Stimulated activated CD4-positive, alpha-beta T cell treated with anti-CD3 and anti-CD28 coated beads, Interleukin-12 subunit alpha, Interleukin-12 subunit beta, amount 100 ng/mL, for 48 hours (primary cell): ENCODE data around the gene BAD.

Source experiments
- DNase-seq, 3 donors: peaks; one replicate each; pipeline ENCODE4 v3.0.0-alpha.2; 2020; ENCODE audit warnings: low read depth in 2 of 3, low spot score in 1 of 3

Gene BAD

DNA sequence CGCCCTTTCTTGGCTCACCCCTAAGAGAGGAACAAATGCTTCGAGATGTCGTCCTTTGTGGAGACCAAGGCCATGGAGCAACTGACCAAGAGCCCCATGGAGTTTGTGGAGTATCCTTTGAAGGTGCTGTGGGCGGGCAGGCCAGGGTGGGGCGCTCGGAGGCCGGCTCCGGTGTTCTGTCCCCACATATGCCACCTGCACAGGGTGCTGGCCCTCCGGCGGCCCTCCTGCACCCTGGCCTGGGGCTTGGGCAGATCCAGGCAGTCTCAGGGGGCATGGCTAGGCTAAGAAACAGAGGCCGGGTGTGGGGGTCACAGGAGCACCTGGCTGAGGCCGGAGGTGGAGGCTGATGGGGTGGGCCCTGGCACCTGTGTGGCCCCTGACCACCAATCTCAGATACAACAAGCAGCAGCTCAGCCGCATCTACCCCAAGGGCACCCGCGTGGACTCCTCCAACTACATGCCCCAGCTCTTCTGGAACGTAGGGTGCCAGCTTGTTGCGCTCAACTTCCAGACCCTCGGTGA lies 22.8 kb downstream of the BAD start:
- no peak for DNase-seq

DNA sequence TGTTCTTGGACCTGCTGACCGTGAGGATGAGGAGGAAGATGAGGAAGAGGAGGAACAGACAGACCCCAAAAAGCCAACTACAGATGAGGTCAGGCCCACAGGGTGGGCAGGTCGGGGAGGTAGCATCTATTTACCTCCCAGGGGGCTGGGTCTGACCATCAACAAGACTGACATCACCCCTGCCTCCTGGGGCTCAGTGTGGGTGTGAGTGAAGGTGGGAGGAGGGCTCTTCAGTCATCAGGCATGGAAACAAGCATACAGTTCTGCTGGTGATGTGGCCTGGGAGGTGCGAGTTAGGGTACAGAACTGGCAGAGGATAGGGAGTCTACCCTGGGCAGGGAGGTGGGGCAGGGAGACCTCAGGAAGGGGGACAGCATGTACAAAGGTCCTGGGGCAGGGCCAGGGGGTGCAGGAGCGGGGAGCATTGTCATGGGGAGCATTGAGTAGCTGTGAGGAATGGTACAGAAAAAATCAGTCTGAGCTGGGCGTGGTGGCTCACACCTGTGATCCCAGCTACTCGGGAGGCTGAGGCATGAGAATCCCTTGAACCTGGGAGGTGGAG lies 24.2 kb downstream of the BAD start:
- no peak for DNase-seq

DNA sequence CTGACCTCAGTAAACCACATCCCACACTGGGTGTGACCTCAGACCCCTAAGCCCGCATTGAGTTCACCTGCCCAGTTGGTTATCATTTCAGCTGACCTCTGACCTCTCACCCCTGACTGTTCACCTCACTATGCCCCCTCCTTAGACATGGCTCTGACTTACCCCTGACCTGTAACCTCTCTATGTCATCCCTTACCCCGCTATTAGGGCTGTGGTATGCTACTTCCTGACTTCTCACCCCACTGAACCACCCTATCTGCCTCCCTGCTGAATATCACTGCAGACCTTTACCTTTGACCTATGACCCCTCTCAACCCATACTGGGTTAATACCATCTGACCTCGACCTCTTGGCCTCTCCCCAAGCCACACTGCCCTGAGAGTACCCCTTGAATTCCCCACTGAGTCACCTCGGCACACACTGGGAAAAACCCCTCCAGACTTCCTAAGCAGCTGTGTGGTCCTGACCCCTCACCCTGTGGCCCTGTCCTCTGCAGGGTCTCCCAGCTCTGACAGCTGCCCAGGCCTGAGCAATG lies 24.9 kb downstream of the BAD start:
- no peak for DNase-seq

DNA sequence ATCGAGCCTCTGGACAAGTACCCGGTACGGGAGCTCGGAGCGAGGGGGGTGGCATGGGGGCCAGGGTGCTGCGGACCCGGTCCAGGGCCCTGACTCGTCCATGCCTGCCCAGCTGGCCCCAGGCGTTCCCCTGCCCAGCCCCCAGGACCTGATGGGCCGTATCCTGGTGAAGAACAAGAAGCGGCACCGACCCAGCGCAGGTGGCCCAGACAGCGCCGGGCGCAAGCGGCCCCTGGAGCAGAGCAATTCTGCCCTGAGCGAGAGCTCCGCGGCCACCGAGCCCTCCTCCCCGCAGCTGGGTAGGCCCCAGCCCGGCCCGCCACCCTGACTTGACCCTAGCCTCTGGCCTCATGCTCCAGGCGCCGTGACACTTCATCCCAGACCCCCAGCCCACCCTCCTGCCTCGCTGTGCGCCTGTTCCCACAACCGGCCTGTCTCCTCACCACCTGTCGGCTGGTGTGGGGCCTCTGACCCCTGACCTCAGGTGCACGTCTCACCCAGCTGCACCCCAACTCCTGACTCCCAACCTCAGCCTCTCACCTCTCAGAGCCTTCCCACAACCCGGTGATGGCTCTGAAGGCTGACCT lies 25.4 kb downstream of the BAD start:
- DNase-seq: no peak

DNA sequence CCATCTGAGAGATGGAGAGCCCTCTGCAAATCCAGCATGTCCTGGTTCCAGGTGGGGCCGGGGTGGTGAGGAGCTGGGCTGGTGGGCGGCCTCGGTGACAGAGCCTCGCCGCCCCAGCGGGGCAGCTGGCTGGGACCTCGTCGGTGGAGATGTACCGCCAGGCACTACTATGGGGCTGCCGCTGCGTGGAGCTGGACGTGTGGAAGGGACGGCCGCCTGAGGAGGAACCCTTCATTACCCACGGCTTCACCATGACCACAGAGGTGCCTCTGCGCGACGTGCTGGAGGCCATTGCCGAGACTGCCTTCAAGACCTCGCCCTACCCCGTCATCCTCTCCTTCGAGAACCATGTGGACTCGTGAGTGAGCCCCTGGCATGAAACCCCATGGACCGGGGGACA lies 26.1 kb downstream of the BAD start:
- no peak for DNase-seq

DNA sequence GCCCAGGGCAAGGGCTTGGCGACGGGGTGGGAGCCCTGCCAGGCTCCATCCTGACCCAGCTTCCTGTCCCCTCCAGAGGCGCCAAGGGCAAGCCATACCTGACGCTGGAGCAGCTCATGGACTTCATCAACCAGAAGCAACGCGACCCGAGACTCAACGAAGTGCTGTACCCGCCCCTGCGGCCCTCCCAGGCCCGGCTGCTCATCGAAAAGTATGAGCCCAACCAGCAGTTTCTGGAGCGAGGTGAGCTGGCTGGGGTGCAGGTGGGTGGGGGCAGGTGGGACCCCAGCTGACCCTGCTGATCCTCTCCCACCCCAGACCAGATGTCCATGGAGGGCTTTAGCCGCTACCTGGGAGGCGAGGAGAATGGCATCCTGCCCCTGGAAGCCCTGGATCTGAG lies 28.2 kb downstream of the BAD start:
- no peak for DNase-seq

DNA sequence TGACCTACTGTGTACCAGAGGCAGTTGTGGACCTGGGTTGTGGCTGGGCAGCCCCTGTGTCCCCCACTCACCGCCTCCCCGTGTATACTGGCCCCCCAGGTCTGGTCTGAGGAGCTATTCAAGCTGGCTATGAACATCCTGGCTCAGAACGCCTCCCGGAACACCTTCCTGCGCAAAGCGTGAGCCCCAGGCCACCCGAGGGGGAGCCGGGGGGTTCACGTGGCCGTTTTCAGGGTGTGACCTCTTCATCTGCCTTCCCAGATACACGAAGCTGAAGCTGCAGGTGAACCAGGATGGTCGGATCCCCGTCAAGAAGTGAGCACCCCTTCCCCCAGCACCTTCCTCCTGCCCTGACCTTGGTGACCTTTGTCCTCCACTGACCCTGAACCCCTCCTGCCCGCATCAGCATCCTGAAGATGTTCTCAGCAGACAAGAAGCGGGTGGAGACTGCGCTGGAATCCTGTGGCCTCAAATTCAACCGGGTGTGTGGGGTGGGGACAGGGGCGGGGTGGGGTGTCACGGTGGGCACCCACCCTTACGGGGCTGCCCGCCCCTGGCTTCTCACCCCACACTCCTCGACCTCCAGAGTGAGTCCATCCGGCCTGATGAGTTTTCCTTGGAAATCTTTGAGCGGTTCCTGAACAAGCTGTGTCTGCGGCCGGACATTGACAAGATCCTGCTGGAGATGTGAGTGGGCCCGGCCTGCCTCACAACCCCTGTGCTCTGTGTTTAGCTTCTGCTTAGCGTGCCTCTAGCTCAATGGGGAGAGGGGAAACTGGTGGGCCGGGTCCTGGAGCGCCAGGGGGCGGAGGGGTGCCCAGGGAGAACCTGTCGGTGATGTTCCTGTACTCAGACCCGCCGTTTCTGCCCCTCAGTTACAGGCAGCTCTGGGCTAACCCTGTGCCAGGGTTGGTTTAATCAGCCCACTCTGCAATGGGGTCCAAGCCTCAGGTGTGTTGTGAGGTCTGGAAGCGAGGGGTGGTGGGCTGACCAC lies 29.0 kb downstream of the BAD start:
- no peak for DNase-seq

DNA sequence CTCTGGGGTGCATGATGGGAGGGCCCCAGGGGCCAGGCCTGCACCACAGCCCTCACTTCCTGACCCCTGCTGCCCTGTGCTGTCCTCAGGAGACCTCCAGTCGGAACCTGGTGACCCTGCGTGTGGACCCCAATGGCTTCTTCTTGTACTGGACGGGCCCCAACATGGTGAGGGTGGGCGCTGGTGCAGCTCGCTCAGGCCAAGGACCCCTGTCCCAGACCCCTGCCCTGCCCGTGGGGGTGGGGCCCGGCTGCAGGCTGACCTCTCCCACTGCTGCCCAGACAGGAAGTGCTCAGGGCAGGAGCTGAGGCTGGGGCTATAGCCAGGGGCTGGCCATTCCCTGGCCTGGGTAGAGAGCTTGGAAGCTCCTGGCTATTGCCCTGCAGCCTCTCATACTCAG lies 30.1 kb downstream of the BAD start:
- DNase-seq: no peak

DNA sequence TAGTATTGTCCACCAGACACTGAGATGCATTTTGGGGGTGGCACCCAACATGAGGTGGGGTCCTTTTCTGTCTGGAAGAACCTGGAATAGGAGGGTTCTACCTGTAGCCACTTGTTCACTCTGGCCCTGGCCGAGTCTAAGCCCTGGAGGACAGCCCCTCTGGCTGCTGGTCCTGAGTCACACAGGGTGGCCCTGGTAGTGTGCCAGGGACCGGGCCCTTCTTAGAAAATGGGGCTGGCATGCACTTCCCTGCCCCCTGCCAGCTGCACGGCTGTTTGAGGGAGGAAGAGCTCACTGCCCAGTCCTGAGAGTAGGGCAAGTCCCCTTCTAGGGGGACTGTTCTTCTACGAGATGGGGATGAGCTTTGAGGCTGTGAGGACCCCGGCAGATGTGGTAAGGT lies 31.0 kb downstream of the BAD start:
- no peak for DNase-seq

DNA sequence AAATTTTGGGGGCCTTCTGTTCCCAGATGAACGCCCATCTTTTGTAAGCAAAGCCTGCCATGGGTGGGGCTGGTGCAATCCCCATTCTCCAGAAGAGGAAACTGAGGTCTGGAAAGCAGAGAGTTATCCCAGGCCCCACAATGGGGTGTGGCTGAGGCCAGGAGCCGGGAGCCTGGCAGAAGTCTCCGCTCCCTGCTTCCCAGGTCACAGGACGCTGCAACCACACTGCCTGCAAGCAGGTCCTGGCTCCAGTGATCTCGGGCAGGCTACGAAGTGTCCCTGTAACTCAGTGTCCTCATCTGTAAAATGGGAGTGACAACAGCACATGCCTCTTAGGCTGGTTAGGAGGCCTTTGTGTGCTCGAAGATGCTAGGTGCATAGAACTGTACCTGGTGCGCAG lies 31.4 kb downstream of the BAD start:
- DNase-seq: no peak

DNA sequence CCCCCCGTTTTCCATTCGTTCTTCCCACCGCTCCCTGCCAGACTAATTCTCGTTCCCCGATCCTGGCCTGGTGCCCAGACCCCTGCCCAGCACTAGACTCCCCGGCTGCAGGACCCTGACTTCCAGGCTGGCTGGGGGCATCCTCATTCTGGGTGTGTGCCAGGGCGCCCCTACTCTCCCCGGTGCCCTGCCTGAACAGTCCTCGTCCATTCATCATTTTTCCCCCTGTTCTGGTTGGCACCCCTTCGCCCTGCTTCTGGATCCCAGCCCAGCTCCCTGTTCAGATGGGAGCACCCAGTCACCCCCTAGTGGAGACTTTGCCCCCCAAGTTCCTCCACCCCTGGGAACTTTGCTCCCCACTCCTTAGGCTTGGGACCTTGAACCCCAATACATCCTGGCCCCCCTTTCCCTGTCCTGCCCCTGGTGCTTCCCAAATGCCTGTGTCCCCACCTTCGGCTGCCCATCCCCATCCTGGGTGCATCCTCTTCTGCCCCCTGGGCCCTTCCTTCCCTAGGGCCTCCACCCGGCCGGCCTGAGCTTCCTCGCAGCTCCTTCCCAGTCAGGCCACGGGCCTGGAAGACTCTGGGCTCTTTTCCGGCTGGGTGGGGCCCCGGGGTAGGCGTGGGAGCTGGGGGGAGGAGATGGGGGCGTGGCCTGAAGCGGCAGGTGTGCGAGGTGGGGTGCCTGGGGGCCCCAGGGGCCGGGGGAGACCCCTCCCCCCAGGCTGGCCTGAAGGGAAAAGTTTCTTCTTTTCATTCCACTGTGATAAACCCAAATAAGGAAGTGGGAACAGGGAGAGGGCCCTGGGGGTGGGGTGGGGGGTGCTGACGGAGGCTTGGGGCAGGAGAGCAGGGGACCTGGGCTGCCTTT lies 32.2 kb downstream of the BAD start:
- no peak for DNase-seq

DNA sequence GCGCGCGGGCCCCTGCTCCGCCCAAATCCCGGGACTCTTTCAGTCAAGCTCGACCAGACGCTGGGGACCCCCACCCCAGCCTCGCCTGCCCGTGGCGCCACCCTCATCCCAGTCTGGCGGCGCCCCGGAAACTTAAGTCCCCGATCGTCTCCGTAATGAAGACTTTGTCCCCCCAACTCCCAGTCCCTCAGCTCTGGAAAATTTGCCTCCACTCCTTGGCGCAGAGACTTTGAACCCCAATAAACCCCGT lies 32.8 kb downstream of the BAD start:
- no peak for DNase-seq

DNA sequence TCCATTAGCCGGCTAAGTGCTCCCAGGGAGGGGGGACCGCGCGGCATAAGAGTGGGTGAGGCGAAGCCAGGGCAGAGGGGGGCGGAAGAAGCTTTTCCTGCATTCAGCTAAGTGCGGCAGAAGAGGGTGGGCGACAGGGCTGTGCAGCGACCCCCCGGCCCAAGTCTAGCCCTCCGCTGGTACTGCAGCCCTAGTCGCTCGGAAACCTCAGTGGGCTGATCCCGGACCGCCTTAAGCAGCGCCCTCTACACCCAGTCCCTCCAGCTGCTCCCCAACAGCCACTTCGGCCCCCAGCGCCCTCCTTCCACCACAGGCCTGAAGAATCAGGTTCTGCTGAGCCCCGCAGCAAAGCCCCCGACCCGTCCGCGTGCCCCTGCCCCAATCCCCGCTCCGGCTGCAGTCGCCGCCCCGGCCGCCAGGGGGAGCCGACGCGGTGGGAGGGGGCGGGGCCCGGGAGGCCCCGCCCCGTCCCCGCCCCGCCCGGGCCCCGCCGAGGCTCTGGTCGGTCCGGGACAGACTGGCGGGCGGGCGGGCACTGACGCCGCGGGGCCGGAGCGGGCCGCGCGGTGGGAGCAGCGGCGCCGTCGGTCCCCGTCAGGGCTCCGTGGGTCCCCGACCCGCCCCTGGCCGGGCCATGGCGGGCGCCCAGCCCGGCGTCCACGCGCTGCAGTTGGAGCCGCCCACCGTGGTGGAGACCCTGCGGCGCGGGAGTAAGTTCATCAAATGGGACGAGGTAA lies 33.3 kb downstream of the BAD start, which contains the start of gene PLCB3:
TSS of gene PLCB3 (plus strand) at position 515 of the 737 bp plus-strand sequence. CDS start at position 635, 120 bp downstream.
- no peak for DNase-seq

DNA sequence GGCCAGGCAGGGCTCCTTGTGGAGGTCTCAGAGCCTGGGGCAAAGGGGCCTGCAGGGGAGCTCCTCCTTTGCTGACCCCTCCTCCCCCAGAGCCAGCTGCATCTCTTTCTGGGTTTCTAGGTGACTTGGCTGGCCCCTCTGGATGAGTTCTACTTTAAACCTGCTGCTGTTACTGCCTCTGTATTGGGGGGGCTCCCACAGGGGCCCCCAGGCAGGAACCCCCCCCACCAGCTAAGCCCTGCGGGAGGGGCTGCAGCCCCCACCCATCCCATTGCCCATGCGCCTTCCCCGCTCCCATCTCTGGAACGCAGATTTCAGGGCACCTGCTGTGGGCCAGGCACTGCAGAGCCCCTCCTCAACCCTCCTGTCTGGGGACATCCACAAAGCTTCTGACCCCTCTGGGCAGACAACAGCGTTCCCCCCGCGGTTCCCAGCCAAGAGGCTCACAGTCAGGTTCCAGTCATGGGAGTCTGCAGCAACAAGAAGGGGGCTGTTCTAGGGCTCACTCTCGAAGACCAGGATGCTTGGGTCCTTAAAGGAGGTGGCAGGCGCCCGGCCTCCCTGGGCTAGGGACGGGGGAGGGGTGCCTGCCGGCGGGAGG lies 34.0 kb downstream of the BAD start:
- DNase-seq: no peak

DNA sequence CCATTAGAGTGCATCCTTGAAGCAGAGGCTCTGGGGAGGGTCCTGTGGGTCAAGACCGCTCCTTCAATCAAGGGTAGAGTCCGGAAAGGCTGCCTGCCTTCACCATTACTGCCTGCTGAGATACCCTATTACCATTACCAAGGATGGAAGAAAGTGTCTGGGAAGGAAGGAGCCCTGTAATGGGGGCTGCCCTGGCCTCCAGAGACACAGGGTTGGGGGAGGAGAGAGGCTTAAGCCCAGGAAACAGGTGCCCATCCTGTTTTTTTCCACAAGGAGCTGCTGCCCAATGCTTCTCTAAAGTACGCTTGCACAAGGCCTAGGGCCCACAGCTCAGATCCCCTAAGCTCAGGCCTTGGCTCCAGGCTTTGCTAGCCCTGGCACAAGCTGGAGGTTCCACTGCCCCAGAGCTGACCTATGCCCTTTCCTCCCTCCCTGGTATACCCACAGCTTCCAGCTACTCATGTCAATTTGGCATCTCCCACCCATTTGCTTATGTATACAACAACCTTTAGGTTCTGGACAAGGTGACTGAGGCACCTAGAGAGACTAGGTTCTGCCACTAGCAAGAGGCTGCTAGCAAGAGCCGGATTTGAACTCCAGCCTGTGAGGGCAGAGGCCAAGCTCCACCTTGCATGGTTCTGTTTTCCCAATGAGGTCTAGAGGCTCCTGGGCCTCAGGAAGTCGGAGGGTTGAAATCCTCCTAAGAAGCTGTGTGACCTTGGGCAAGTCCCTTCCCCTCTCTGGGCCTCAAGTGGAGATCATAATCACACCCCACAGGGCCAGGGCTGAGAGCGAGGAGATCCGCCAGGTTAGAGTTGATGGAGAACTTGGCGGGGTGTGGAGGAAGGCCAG lies 34.7 kb downstream of the BAD start:
- DNase-seq: no peak

DNA sequence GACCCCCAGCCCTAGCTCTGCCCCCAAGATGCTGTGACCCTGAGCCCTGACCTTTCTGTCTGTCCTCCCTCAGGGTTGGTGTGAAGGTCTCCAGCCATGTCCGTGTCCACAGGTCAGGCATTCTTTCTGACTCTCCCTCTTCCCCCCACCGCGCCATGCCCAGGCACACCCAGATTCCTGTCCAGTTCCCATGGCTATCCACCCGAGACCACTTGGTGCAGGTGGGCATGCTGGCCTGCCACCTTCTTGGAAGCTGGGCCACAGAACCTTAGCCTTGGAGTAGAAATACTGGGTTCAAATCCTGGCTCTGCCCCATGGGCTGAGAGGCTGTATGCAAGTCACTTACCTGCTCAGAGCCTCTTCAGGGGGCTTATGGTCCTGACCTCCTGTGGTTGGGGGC lies 35.4 kb downstream of the BAD start:
- DNase-seq: no peak

DNA sequence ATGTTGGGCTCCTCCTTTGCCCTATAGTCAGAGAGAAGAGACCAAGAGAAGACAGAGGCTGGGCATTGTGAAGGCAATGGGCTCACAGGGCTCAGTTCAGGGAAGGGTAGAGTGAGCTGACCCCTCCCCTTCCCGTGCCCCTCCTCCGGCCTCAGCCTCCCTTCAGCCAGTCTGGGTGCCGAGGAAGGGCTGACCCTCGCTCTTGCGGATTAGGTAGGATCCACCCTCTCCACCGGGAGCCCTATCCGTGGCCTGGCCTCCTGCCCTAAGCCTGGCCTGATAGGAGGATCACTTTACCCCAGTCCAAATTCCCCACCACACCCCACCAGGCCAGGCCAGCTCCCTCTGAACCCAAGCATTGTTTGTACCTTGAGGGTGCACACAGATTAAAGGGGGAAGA lies 35.9 kb downstream of the BAD start:
- no peak for DNase-seq

DNA sequence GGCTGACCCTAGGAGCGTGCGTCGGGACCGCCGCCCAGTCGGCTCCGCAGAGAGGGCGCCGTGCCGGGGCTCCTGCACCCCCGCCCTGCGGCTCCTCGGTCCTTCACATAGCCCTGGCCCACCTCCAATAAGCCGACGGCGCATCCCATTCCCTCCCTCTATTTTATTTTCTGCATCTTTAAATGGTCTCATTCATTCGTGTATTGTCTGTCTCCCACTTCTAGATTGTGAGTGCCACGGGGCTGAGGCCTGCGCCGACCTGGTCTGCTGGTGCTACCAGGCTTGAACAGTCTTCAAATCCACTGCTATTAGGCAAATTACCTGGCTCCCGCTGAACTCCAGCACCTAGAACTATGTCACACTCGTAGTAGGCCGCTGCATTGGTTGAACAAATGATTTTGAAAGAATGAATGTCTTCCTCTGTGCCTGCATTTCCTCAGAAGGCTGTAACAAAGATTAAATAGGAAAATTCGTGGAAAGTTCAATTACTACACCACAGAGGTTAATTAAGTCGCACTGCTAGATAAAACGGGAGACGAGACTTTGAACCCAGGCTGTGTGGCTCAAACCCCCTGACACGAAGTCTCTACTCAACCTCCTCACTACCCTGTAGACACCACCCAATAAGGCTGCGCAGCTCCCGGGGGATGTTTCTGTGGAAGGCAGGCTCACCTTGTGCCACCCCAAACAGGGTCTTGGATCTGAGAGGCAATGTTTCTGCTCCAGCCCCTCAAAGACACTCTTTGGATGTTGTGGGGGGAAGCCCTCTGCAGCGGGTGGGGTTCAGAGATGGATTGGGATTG lies 36.5 kb downstream of the BAD start:
- no peak for DNase-seq
